ENCODE results near the gene ERI3. TPM values are rescaled to one million over a fixed set of nuclear protein-coding genes. Genes with fewer than 3 reads are reported as not detected.

ERI3 gene
- total and polyA plus RNA-seq, 10 of the 15 experiments (the other 5 are each of a cell fraction or from before 2014, with no cell fraction given), result 20.6 to 90.4 (median 41.2) TPM

DNA sequence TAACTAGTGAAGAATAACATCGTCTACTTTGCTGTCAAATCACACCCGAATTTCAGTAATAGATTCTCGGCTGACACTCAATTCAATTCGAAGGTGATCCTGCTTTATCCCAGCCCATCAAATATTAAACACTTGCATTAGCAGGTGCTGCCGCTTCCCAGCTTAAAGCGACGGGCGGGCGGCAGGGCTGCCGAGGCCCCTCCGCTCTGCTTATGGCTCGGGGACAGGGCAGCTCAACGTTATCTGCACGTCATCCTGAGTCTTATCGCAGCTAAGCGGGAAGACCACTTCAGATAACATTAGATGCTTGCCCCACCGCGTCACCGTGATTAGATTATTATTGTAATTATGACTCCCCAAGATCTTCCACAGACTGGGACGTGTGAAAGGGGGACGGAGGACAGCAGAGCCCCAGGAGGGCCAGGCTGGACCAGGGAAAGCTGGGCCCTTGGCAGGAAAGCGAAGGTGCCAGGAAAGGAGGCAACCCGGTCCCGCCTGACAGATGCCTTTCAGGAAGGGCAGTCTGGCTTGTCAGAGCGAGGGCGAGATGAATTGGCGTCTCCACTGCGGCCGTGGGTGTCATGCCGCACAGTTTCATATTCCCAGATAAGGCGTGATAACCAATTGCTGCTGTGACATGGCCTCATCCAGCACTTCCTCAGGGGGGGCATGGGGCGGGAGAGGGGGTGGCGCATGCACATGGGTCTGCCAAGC, 104.8 kb downstream of the ERI3 start:
- Histone ChIP-seq H3K27me3 (replicated peaks in 1 of 2; ENCODE audit: control insufficient read depth in 2 of 2, insufficient read depth in 2 of 2, low read length in 1 of 2) (no peaks in the 10 kb centered on the region), H3K4me1 (ENCODE audit: control insufficient read depth, insufficient read depth, low read length) (no peaks in the 10 kb centered on the region), H3K9me3 (replicated peaks; ENCODE audit: control insufficient read depth, insufficient read depth, low read length) (no peaks in the 10 kb centered on the region), H4K20me1 (ENCODE audit: control insufficient read depth, insufficient read depth) (no peaks in the 10 kb centered on the region), H3K27ac (ENCODE audit: control insufficient read depth, insufficient read depth) (no peak overlapping the region), H2AFZ (ENCODE audit: control insufficient read depth, low read depth, low read length) (no peak overlapping the region), H3K9ac (ENCODE audit: control insufficient read depth, insufficient read depth, low read length) (no peak overlapping the region), H3K79me2 (ENCODE audit: control insufficient read depth, insufficient read depth, low read length) (no peaks in the 10 kb centered on the region), H3K36me3 (ENCODE audit: control insufficient read depth in 2 of 2, insufficient read depth in 2 of 2, low read length in 1 of 2) (no peaks in the 10 kb centered on the region; a peak in 1 of 4 replicates), H3K4me3 (no peak overlapping the region), H3K4me2 (ENCODE audit: control insufficient read depth, insufficient read depth) (no peak overlapping the region)
- DNase-seq (ENCODE audit: low read depth, low spot score), result no peak
- ChIA-PET RAD21 (ENCODE audit: unreplicated experiment) (no interaction called here), CTCF (no interaction called here), SMC1A (ENCODE audit: uncharacterized antibody, unreplicated experiment) (no interaction called here), POLR2A (no interaction called here)
- in situ Hi-C loops (cut with MboI) (no loop called here), intact Hi-C loops (cut with micrococcal nuclease; ENCODE audit: unreplicated experiment) (no loop called here)
- 94% methylated on average over 33 of the region's 33 CpGs for WGBS (ENCODE audit: insufficient coverage, insufficient replicate concordance, low lambda C conversion rate, missing lambda C conversion rate)
- TF ChIP-seq, protein P1, sequence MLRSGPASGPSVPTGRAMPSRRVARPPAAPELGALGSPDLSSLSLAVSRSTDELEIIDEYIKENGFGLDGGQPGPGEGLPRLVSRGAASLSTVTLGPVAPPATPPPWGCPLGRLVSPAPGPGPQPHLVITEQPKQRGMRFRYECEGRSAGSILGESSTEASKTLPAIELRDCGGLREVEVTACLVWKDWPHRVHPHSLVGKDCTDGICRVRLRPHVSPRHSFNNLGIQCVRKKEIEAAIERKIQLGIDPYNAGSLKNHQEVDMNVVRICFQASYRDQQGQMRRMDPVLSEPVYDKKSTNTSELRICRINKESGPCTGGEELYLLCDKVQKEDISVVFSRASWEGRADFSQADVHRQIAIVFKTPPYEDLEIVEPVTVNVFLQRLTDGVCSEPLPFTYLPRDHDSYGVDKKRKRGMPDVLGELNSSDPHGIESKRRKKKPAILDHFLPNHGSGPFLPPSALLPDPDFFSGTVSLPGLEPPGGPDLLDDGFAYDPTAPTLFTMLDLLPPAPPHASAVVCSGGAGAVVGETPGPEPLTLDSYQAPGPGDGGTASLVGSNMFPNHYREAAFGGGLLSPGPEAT (IDR thresholded peaks at IDR 0.05; ENCODE audit: low read depth), result no peak
- TF ChIP-seq, protein P2, sequence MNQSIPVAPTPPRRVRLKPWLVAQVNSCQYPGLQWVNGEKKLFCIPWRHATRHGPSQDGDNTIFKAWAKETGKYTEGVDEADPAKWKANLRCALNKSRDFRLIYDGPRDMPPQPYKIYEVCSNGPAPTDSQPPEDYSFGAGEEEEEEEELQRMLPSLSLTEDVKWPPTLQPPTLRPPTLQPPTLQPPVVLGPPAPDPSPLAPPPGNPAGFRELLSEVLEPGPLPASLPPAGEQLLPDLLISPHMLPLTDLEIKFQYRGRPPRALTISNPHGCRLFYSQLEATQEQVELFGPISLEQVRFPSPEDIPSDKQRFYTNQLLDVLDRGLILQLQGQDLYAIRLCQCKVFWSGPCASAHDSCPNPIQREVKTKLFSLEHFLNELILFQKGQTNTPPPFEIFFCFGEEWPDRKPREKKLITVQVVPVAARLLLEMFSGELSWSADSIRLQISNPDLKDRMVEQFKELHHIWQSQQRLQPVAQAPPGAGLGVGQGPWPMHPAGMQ (IDR thresholded peaks at IDR 0.05; ENCODE audit: borderline replicate concordance), result no peak
- TF ChIP-seq HCFC1 (IDR thresholded peaks at IDR 0.05; ENCODE audit: low read length) (no peak), BMI1 (IDR thresholded peaks at IDR 0.05; ENCODE audit: borderline replicate concordance) (no peak), SMAD1 (IDR thresholded peaks at IDR 0.05; ENCODE audit: low read depth, partially characterized antibody) (no peak), IKZF2 (IDR thresholded peaks at IDR 0.05) (no peak), ZNF622 (IDR thresholded peaks at IDR 0.05) (no peak), RB1 (IDR thresholded peaks at IDR 0.05; ENCODE audit: borderline replicate concordance) (no peak), MAX (IDR thresholded peaks at IDR 0.05; ENCODE audit: low read depth, low read length) (no peak), ATF7 (IDR thresholded peaks at IDR 0.05; ENCODE audit: low read depth) (no peak)
- TF ChIP-seq, protein P3, sequence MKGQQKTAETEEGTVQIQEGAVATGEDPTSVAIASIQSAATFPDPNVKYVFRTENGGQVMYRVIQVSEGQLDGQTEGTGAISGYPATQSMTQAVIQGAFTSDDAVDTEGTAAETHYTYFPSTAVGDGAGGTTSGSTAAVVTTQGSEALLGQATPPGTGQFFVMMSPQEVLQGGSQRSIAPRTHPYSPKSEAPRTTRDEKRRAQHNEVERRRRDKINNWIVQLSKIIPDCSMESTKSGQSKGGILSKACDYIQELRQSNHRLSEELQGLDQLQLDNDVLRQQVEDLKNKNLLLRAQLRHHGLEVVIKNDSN (IDR thresholded peaks at IDR 0.05; ENCODE audit: borderline replicate concordance, extremely low read length, insufficient read depth, low read depth, low read length), result no peak
- TF ChIP-seq, protein P4, sequence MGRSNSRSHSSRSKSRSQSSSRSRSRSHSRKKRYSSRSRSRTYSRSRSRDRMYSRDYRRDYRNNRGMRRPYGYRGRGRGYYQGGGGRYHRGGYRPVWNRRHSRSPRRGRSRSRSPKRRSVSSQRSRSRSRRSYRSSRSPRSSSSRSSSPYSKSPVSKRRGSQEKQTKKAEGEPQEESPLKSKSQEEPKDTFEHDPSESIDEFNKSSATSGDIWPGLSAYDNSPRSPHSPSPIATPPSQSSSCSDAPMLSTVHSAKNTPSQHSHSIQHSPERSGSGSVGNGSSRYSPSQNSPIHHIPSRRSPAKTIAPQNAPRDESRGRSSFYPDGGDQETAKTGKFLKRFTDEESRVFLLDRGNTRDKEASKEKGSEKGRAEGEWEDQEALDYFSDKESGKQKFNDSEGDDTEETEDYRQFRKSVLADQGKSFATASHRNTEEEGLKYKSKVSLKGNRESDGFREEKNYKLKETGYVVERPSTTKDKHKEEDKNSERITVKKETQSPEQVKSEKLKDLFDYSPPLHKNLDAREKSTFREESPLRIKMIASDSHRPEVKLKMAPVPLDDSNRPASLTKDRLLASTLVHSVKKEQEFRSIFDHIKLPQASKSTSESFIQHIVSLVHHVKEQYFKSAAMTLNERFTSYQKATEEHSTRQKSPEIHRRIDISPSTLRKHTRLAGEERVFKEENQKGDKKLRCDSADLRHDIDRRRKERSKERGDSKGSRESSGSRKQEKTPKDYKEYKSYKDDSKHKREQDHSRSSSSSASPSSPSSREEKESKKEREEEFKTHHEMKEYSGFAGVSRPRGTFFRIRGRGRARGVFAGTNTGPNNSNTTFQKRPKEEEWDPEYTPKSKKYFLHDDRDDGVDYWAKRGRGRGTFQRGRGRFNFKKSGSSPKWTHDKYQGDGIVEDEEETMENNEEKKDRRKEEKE (IDR thresholded peaks at IDR 0.05), result no peak
- no peak for FAIRE-seq
- no TSS peak for BruUV-seq (replicated peaks)
- ATAC-seq, result no peak

Data from GM12878 (cell line).